GM18498 (cell line): ENCODE measurements around the gene FBN2.
"Not testable (repeated sequence)": the region's sequence is repeated elsewhere in the genome, so short reads cannot be mapped to it uniquely, and the experiment has no call there.

Experiments
- ATAC-seq: cut with Tn5 transposase; IDR thresholded peaks from one replicate; pipeline ENCODE4 v1.9.1; 2021; ENCODE audit warnings: mild to moderate bottlenecking, moderate library complexity; ENCODE audit not compliant: unreplicated experiment

The FBN2 gene

GRCh38 chr5:128328007-128328406 is 210.0 kb downstream of the FBN2 start:
- ATAC-seq, result no peak

GRCh38 chr5:128321418-128321817 is 216.6 kb downstream of the FBN2 start:
- not testable (repeated sequence) for ATAC-seq

GRCh38 chr5:128318691-128319090 is 219.4 kb downstream of the FBN2 start:
- no peak for ATAC-seq

- ATAC-seq, result no peak
These were observed 220.6 kb downstream of the FBN2 start for GRCh38 chr5:128317481-128317880.

- no peak for ATAC-seq
These were observed 222.4 kb downstream of the FBN2 start for GRCh38 chr5:128315671-128316070.

GRCh38 chr5:128305341-128305740 is 232.7 kb downstream of the FBN2 start:
- ATAC-seq, result no peak

GRCh38 chr5:128304791-128305190 is 233.3 kb downstream of the FBN2 start:
- no peak for ATAC-seq

GRCh38 chr5:128304088-128304487 is 234.0 kb downstream of the FBN2 start:
- no peak for ATAC-seq

- ATAC-seq, result no peak
These were observed 234.5 kb downstream of the FBN2 start for GRCh38 chr5:128303593-128303992.

GRCh38 chr5:128300181-128300580 is 237.9 kb downstream of the FBN2 start:
- ATAC-seq, result no peak

- ATAC-seq, result no peak
These were observed 247.7 kb downstream of the FBN2 start for GRCh38 chr5:128290152-128290858.

- no peak for ATAC-seq
These were observed 250.3 kb downstream of the FBN2 start for GRCh38 chr5:128287740-128288139.

GRCh38 chr5:128284236-128284635 is 253.8 kb downstream of the FBN2 start:
- no peak for ATAC-seq

GRCh38 chr5:128279345-128279744 is 258.7 kb downstream of the FBN2 start:
- ATAC-seq, result no peak

- ATAC-seq, result no peak
These were observed 261.4 kb downstream of the FBN2 start for GRCh38 chr5:128276537-128277216.

- ATAC-seq, result no peak
These were observed 263.6 kb downstream of the FBN2 start for GRCh38 chr5:128274441-128274840.

GRCh38 chr5:128273736-128274135 is 264.3 kb downstream of the FBN2 start:
- ATAC-seq, result no peak

GRCh38 chr5:128271859-128272464 is 266.1 kb downstream of the FBN2 start:
- no peak for ATAC-seq

GRCh38 chr5:128271071-128271470 is 267.0 kb downstream of the FBN2 start:
- ATAC-seq, result no peak

- ATAC-seq, result no peak
These were observed 273.3 kb downstream of the FBN2 start for GRCh38 chr5:128264564-128265360.

- no peak for ATAC-seq
These were observed 274.7 kb downstream of the FBN2 start for GRCh38 chr5:128263357-128263756.
